KMS-11 (cell line): ENCODE data around the gene BPIFB6.

Experiments used
- H2AFZ ChIP-seq: fragments of 200-600 bp; sonication (generic); 2 replicates; pipeline ENCODE4 v1.6.1; 2016; ENCODE audit warnings: antibody characterized with exemption, mixed run types, low read depth
- H3K27ac ChIP-seq: fragments of 200-600 bp; sonication (generic); 2 replicates; pipeline ENCODE4 v1.6.1; 2016; ENCODE audit warnings: mild to moderate bottlenecking, mixed run types
- H3K27me3 ChIP-seq: fragments of 200-600 bp; sonication (generic); 2 replicates; pipeline ENCODE4 v1.6.1; 2017; ENCODE audit warnings: mild to moderate bottlenecking, low read depth, mixed run types, moderate library complexity; ENCODE audit not compliant: insufficient read depth
- H3K36me3 ChIP-seq: fragments of 200-600 bp; sonication (generic); 2 replicates; pipeline ENCODE4 v1.6.1; 2017; ENCODE audit warnings: mild to moderate bottlenecking, mixed run types; ENCODE audit not compliant: insufficient read depth
- H3K4me1 ChIP-seq: fragments of 200-600 bp; sonication (generic); 2 replicates; pipeline ENCODE4 v1.6.1; 2016; ENCODE audit warnings: mild to moderate bottlenecking, low read depth, mixed run types; ENCODE audit not compliant: poor library complexity, severe bottlenecking
- H3K4me2 ChIP-seq: fragments of 200-600 bp; sonication (generic); 2 replicates; pipeline ENCODE4 v1.7.0; 2016; ENCODE audit warnings: mild to moderate bottlenecking, mixed run types
- H3K4me3 ChIP-seq: fragments of 200-600 bp; sonication (generic); IDR thresholded peaks from 2 replicates; pipeline ENCODE4 v1.6.1; 2017; ENCODE audit warnings: low read depth, low read length, mixed read lengths; ENCODE audit not compliant: insufficient read depth
- H3K79me2 ChIP-seq: fragments of 200-600 bp; sonication (generic); 2 replicates; pipeline ENCODE4 v1.6.1; 2016; ENCODE audit warnings: low read depth, mixed run types; ENCODE audit not compliant: insufficient read depth
- H3K9ac ChIP-seq: fragments of 200-600 bp; sonication (generic); 2 replicates; pipeline ENCODE4 v1.6.1; 2016; ENCODE audit warnings: mild to moderate bottlenecking, mixed run types
- H4K20me1 ChIP-seq: fragments of 200-600 bp; sonication (generic); 2 replicates; pipeline ENCODE4 v1.6.1; 2016; ENCODE audit warnings: mild to moderate bottlenecking, mixed run types; ENCODE audit not compliant: insufficient read depth
- TF ChIP-seq, protein P1 (sequence below): fragments of 200-600 bp; sonication (generic); conservative IDR thresholded peaks from 2 replicates; pipeline ENCODE4 v1.6.1; 2017; ENCODE audit warnings: low read depth, mild to moderate bottlenecking, antibody characterized with exemption, low read length, moderate library complexity, mixed read lengths

BPIFB6 gene

DNA sequence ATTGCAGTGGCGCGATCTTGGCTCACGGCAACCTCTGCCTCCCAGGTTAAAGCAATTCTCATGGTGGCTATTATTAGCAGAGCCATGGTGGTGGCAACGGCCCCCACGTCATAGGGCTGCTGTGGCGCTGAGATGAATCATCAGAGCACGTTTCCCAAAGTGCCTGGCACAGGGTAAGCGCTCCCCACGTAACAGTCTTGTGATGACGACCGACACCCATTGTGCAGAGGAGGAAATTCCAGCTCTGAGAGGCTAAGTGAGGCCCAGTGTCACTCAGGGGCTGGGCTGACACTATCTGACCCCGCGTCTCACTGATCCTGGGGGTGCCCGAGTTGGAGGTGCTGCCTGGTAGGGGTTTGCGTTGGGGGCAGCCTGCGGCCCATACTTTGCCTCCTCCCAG is 43.4 kb upstream of the BPIFB6 start:
- H3K4me1 ChIP-seq, result no peaks in the 10 kb centered on the region
- H3K36me3 ChIP-seq, result no peaks in the 10 kb centered on the region
- H3K27me3 ChIP-seq, result no peaks in the 10 kb centered on the region; the same call in 1 of the 2 replicates
- H3K9ac ChIP-seq, result no peak overlapping the region
- no peaks in the 10 kb centered on the region for H4K20me1 ChIP-seq
- no peak overlapping the region for H3K27ac ChIP-seq
- no peaks in the 10 kb centered on the region for H3K79me2 ChIP-seq
- no peak overlapping the region for H3K4me2 ChIP-seq
- TF ChIP-seq, protein P1, sequence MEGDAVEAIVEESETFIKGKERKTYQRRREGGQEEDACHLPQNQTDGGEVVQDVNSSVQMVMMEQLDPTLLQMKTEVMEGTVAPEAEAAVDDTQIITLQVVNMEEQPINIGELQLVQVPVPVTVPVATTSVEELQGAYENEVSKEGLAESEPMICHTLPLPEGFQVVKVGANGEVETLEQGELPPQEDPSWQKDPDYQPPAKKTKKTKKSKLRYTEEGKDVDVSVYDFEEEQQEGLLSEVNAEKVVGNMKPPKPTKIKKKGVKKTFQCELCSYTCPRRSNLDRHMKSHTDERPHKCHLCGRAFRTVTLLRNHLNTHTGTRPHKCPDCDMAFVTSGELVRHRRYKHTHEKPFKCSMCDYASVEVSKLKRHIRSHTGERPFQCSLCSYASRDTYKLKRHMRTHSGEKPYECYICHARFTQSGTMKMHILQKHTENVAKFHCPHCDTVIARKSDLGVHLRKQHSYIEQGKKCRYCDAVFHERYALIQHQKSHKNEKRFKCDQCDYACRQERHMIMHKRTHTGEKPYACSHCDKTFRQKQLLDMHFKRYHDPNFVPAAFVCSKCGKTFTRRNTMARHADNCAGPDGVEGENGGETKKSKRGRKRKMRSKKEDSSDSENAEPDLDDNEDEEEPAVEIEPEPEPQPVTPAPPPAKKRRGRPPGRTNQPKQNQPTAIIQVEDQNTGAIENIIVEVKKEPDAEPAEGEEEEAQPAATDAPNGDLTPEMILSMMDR, result no peak
- no peak overlapping the region for H3K4me3 ChIP-seq
- H2AFZ ChIP-seq, result no peak overlapping the region

DNA sequence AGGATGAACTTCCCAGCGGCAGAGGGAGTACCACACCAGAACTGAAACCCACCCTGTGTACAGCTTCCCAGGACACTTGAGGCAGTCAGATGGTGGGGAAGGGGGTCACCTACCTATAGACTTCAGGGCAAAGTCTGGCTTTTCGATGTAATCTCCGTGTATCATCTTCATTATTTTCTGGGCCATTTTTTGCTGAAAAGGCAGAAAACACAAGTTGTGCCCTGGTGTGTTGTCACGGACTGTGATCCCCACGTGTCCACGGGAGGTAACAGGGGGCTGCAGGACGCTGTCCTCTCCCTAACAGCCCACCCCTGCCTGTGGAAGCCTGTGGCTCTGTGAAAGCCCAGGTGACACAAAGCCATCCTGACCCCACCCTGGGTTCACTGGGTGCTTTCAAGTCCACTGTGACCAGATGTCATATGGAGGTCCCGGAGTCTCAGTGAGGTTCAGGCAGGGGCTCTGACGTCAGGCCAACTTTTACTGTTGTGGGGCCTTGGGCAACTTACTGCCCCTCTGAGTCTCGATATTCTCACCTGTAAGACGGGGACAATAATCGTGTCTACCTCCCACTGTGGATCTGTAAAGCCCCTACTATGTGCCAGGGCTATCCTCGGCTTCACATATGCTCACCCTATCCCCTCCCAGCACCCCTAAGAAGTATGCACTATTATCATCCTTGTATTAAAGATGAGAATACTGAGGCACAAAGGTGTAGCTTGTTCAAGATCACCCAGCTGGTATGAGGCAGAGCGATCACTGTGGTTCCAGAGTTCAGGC is 41.8 kb upstream of the BPIFB6 start:
- Histone ChIP-seq H3K4me2 (no peak overlapping the region), H2AFZ (no peak overlapping the region), H3K4me1 (no peaks in the 10 kb centered on the region), H3K9ac (no peak overlapping the region), H3K27ac (no peak overlapping the region), H3K79me2 (no peaks in the 10 kb centered on the region), H3K4me3 (no peak overlapping the region), H4K20me1 (no peaks in the 10 kb centered on the region), H3K36me3 (no peaks in the 10 kb centered on the region), H3K27me3 (no peaks in the 10 kb centered on the region; the same call in 1 of the 2 replicates)
- TF ChIP-seq, protein P1, result no peak

DNA sequence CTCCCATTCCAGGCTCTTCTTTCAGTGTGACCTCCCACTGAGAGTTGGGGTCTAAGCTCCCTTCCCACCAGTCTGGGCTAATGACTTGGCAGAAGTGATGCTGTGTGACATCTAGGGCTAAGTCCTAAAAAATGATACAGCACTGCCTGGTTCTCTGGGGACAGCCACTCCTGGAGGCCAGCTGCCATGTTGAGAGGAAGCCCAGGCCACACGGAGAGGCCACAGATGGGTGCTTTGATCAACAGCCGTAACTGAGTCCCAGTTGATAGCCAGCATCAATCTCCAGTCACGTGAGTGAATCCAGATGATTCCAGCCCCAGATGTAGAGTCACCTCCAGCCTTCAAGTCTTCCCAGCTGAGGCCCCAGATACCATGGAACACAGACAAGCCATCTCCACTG is 41.0 kb upstream of the BPIFB6 start:
- no peaks in the 10 kb centered on the region for H3K36me3 ChIP-seq
- TF ChIP-seq, protein P1, result no peak
- no peaks in the 10 kb centered on the region for H3K79me2 ChIP-seq
- no peaks in the 10 kb centered on the region for H3K27me3 ChIP-seq
- H3K9ac ChIP-seq, result no peak overlapping the region
- no peaks in the 10 kb centered on the region for H3K4me1 ChIP-seq
- no peak overlapping the region for H2AFZ ChIP-seq
- H3K4me3 ChIP-seq, result no peak overlapping the region
- no peaks in the 10 kb centered on the region for H4K20me1 ChIP-seq
- H3K4me2 ChIP-seq, result no peak overlapping the region
- no peak overlapping the region for H3K27ac ChIP-seq

DNA sequence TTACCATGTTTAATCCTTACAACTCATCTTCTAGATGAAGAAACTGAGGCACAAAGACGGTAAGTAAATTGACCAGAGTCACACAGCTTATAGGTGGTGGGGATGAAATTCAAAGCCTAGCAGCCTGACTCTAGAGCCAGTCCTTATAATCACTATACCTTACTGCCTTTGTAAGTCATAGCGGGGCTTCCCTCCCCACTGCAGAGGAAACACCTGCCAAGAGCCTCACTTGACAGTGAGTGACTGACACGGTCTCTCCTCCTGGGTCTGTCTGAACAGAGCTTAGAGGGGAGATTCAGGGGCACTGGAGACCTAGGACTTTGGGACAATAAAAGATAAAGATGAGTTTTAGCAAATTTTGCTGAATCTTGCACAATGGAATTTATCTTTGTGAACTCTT is 40.1 kb upstream of the BPIFB6 start:
- Histone ChIP-seq H3K27me3 (no peaks in the 10 kb centered on the region; the same call in 1 of the 2 replicates), H3K9ac (no peak overlapping the region), H3K79me2 (no peaks in the 10 kb centered on the region), H3K4me2 (no peak overlapping the region), H2AFZ (no peak overlapping the region), H3K4me1 (no peaks in the 10 kb centered on the region), H3K4me3 (no peak overlapping the region), H3K36me3 (no peaks in the 10 kb centered on the region), H3K27ac (no peak overlapping the region), H4K20me1 (no peaks in the 10 kb centered on the region)
- TF ChIP-seq, protein P1, result no peak
